PFSK-1 (cell line): Measurements from ENCODE around the gene SPNS2.

ENCODE experiments used
- POLR2AphosphoS5 ChIP-seq: IDR thresholded peaks from 2 replicates; pipeline ENCODE4 v1.6.1; 2012; ENCODE audit warnings: low read depth, mild to moderate bottlenecking, control low read depth, low read length, moderate library complexity
- SIN3A ChIP-seq: IDR thresholded peaks from 2 replicates; pipeline ENCODE4 v1.6.1; 2012; ENCODE audit warnings: mild to moderate bottlenecking, low read length, moderate library complexity, borderline replicate concordance; ENCODE audit not compliant: insufficient read depth
- TAF1 ChIP-seq: IDR thresholded peaks from 2 replicates; pipeline ENCODE4 v1.6.1; 2012; ENCODE audit warnings: low read length, control low read depth, borderline replicate concordance; ENCODE audit not compliant: insufficient read depth

GRCh38 chr17:4516735-4517134 lies 18.1 kb downstream of the SPNS2 start:
- TF ChIP-seq SIN3A (no peak), POLR2AphosphoS5 (no peak), TAF1 (no peak)
